Measurements from ENCODE around the gene PRKCH.

Gene PRKCH

GRCh38 chr14:61575551-61576150, 254.3 kb downstream of the PRKCH start:
- TF ChIP-seq CTCF (IDR thresholded peaks at IDR 0.05; ENCODE audit: extremely low read depth, insufficient read depth, missing control alignments), result no peak
- in situ Hi-C loops (cut with MboI; ENCODE audit: low pct_unique_long_range_greater_than_20kb, low sequenced_read_pairs, unreplicated experiment), result no loop called here
- no peak for DNase-seq (ENCODE audit: low spot score)

DNA sequence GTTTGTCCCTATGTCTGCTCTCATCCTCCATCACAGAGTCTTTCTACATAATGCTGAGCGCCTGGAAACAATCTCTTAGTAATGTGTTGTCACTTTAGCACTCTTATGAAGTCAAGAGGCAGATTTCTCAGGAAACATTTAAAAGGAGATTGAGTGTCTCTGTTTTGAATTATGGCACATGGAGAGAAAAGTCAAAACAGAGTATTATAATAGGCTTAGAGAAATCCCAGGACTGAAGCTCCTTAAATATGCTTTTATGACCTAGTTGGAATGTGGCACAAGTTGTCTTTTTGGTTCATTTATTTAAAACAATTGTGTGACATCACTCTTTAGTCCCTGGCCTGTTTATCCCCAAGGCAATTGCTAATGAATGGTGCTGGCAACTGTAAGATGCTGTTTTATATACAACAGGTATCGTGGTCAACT, 256.1 kb downstream of the PRKCH start:
- in situ Hi-C loops (cut with MboI; ENCODE audit: low pct_unique_long_range_greater_than_20kb, low sequenced_read_pairs, unreplicated experiment), result no loop called here
- TF ChIP-seq CTCF (IDR thresholded peaks at IDR 0.05; ENCODE audit: extremely low read depth, insufficient read depth, missing control alignments), result no peak
- no peak for DNase-seq (ENCODE audit: low spot score)

DNA sequence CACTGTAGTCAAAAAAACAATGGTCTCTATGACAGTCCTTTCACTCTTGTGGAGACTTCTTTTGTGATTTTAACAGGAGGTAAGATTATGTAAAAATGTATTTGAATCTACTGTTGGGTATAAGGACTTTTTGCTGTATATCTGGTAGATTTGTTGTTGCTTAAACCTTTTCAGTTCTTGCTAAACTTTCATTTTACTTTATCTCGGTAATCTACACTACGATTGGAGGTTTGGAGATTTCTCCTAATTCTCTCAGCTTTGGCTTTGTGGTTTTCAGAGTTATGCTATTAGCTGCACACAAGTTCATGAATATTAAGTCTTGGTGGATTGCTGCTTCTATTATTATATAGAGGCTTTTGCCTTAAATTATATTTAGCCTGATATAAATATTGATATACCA, 257.4 kb downstream of the PRKCH start:
- in situ Hi-C loops (cut with MboI; ENCODE audit: low pct_unique_long_range_greater_than_20kb, low sequenced_read_pairs, unreplicated experiment), result no loop called here
- TF ChIP-seq CTCF (IDR thresholded peaks at IDR 0.05; ENCODE audit: extremely low read depth, insufficient read depth, missing control alignments), result no peak
- DNase-seq (ENCODE audit: low spot score), result no peak

GRCh38 chr14:61581340-61581739, 260.0 kb downstream of the PRKCH start:
- no peak for TF ChIP-seq CTCF (IDR thresholded peaks at IDR 0.05; ENCODE audit: extremely low read depth, insufficient read depth, missing control alignments)
- in situ Hi-C loops (cut with MboI; ENCODE audit: low pct_unique_long_range_greater_than_20kb, low sequenced_read_pairs, unreplicated experiment), result no loop called here

DNA sequence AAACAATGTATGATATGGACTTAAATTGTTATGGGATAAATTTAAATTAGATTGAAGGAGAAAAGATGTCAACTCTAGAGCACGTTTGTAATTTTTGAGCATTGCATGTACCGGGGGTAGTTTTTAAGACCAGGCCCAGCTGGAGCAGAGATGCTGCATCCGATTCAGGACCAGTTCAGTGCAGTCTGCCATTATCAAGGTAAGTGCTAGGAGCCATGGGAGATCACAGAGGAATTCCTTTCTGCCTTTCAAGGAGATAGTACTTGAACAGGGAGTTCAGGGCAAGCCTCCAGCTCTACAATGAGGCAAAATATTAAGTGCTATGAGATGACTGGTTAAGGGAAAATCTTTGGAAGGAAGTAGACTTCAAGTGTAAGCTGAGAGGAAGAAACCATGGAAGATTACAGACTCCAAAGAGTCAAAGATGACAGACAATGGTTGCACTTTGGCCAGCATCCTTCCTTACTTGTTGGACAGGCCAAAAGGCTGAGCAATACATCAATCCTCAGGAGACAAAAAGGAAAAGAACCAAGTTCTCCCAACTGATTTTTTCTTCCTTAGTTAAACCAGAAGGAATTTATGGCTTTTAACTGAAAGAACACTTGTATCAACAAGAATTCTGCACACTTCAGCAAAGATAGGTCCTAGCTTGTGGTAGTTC, 260.7 kb downstream of the PRKCH start:
- TF ChIP-seq CTCF (IDR thresholded peaks at IDR 0.05; ENCODE audit: extremely low read depth, insufficient read depth, missing control alignments), result no peak
- in situ Hi-C loops (cut with MboI; ENCODE audit: low pct_unique_long_range_greater_than_20kb, low sequenced_read_pairs, unreplicated experiment), result no loop called here
- no peak for DNase-seq (ENCODE audit: low spot score)

More at GRCh38 chr14:61581340-61581739, 260.0 kb downstream of the PRKCH start:
- no peak for DNase-seq (ENCODE audit: low spot score)

DNA sequence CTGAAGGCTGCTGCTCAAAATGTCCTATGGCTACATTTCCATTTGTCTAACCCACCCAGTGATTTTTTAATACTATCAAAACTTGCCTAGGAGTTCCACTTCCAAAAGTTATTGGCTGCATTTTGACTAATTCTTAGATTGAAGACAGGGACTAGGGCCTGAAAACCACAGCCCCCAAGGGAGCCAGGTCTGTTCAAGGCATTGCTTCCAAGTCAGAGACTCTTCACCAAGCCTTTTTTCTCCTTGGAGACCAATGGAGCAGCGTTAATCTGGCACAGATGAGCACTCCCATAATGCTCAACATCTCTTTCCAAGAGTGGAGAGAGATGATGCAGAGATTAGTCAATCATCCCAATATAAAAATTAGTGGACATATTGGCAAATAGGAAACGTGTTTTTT, 261.4 kb downstream of the PRKCH start:
- TF ChIP-seq CTCF (IDR thresholded peaks at IDR 0.05; ENCODE audit: extremely low read depth, insufficient read depth, missing control alignments), result no peak
- no peak for DNase-seq (ENCODE audit: low spot score)
- in situ Hi-C loops (cut with MboI; ENCODE audit: low pct_unique_long_range_greater_than_20kb, low sequenced_read_pairs, unreplicated experiment), result no loop called here

Measured in GM13977 (cell line).